Activated CD4-positive, alpha-beta T cell treated with anti-CD3 and anti-CD28 coated beads, Interleukin-2, amount 10 ng/mL, durations not matched to agents 7 days and 5 days (primary cell): ENCODE measurements around the gene FGFBP2. TPM values are rescaled to one million over a fixed set of nuclear protein-coding genes. Genes with fewer than 3 reads are reported as not detected.

ENCODE experiments used
- CTCF ChIA-PET: fragments of 350-600 bp; sonication (Branson Sonifier 250); formaldehyde crosslinking; loops from one replicate; lab custom pipeline; 2021; ENCODE audit warnings: antibody characterized with exemption; lab: Charles Lee
- POLR2A ChIA-PET: fragments of 350-600 bp; sonication (Branson Sonifier 250); formaldehyde crosslinking; loops from one replicate; lab custom pipeline; 2021; ENCODE audit warnings: antibody characterized with exemption; lab: Charles Lee
- DNase-seq: peaks from one replicate; pipeline ENCODE4 v3.0.0-alpha.2; 2020
- H3K27ac Mint-ChIP-seq: one replicate; pipeline ENCODE4 v1.8.0; 2021; ENCODE audit warnings: mild to moderate bottlenecking, moderate library complexity, mixed read lengths
- H3K27me3 Mint-ChIP-seq: one replicate; pipeline ENCODE4 v1.8.0; 2021; ENCODE audit warnings: mixed read lengths
- H3K36me3 Mint-ChIP-seq: one replicate; pipeline ENCODE4 v1.8.0; 2021; ENCODE audit warnings: low read depth, mixed read lengths
- H3K4me1 Mint-ChIP-seq: one replicate; pipeline ENCODE4 v1.8.0; 2021; ENCODE audit warnings: mixed read lengths
- H3K4me3 Mint-ChIP-seq: one replicate; pipeline ENCODE4 v1.8.0; 2021; ENCODE audit warnings: mild to moderate bottlenecking, moderate library complexity, mixed read lengths
- H3K9me3 Mint-ChIP-seq: one replicate; pipeline ENCODE4 v1.8.0; 2021; ENCODE audit warnings: mixed read lengths
- total RNA-seq, 2 experiments: library from RNA; stranded (reverse); gene quantifications; one replicate each; pipeline ENCODE4 v1.2.3, GENCODE V29; 2021

The FGFBP2 gene, protein sequence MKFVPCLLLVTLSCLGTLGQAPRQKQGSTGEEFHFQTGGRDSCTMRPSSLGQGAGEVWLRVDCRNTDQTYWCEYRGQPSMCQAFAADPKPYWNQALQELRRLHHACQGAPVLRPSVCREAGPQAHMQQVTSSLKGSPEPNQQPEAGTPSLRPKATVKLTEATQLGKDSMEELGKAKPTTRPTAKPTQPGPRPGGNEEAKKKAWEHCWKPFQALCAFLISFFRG
- 1 to 10 TPM; 5.6 to 6.3 TPM for total RNA-seq

DNA sequence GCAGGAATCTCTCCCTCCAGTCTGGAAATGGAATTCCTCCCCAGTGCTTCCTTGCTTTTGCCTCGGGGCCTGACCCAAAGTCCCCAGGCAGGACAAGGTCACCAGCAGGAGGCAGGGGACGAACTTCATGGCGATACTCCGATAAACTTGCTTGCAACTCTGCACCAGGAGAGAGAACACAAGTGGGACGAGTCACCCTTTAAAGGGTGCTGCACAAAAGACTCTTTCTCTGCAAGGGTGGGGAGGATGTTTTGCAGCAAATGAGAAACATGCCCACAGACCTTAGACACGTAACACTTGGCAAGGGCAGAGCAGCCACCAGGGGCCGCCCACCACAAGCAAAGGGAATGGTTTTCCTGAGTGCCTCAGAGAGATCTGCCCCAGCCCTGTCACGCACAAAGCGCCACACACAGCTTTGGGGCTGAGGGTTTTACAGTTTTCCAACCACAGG is at the start of gene FGFBP2:
FGFBP2 (minus strand) TSS at position 175 of the 451 bp plus-strand sequence; CDS start at position 129, 46 bp downstream.
- peak within 1 kb of the TSS; percentile 72 for H3K27ac Mint-ChIP-seq
- H3K27me3 Mint-ChIP-seq, result peaks cover 21% of the 10 kb centered on the region
- H3K4me3 Mint-ChIP-seq, result peak within 1 kb of the TSS; percentile 62
- peak; percentile 74 for DNase-seq
- H3K9me3 Mint-ChIP-seq, result no peaks in the 10 kb centered on the region
- H3K36me3 Mint-ChIP-seq, result no peaks in the 10 kb centered on the region
- ChIA-PET POLR2A (no interaction called here), CTCF (interaction anchor here (0.8 to 0.9 kb wide), 2 partner anchors 32 to 302 kb away, joined by 3 read pairs; no protein-coding TSS in a partner anchor)
- H3K4me1 Mint-ChIP-seq, result peaks cover 33% of the 10 kb centered on the region

DNA sequence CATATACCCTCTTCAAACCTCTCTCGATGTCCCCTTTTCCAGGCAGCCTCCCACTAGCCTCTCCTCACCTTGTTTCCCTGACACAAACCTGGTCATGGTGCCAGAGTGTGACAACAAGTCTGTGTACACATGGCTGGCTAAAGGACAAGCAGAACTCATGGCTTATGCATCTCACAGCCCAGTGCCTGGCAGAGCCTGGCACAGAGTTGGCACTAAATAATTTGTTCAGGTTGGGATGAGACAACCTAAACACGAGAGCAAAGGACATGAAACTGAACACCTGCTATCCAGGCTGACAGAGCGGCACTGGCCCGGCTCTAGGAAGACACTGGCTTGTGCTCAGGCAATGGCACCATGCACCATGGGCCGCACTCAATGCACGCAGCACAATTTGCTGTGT is 48.2 kb upstream of the FGFBP2 start:
- ChIA-PET POLR2A (no interaction called here), CTCF (no interaction called here)
- no peaks in the 10 kb centered on the region for H3K4me1 Mint-ChIP-seq
- no peaks in the 10 kb centered on the region for H3K9me3 Mint-ChIP-seq
- DNase-seq, result no peak
- H3K27me3 Mint-ChIP-seq, result no peaks in the 10 kb centered on the region
- no peaks in the 10 kb centered on the region for H3K36me3 Mint-ChIP-seq
- H3K4me3 Mint-ChIP-seq, result no peak overlapping the region
- no peak overlapping the region for H3K27ac Mint-ChIP-seq

DNA sequence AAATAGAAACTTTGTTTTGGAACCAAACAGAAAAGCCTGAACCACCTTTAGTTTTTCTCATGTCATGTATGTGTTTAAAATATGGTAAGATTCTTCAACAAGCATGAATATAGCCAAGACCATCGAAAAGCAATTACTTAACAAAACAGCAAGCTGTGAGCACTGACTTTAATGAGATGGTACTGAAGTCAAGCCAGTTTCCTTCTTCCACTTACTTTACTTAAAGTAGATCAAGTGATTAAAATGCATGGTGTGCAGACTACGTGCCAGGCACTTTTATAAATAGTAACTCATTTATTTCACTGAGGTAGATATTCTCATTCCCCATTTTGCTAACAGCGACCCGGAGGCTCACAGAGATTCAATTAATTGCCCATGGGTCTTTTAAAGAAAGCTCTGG is 46.2 kb upstream of the FGFBP2 start:
- CTCF ChIA-PET, result no interaction called here
- Mint-ChIP-seq H3K27ac (no peak overlapping the region), H3K36me3 (no peaks in the 10 kb centered on the region), H3K9me3 (no peaks in the 10 kb centered on the region), H3K4me3 (no peak overlapping the region), H3K27me3 (peaks cover 3% of the 10 kb centered on the region), H3K4me1 (no peaks in the 10 kb centered on the region)
- DNase-seq, result no peak
- POLR2A ChIA-PET, result no interaction called here

DNA sequence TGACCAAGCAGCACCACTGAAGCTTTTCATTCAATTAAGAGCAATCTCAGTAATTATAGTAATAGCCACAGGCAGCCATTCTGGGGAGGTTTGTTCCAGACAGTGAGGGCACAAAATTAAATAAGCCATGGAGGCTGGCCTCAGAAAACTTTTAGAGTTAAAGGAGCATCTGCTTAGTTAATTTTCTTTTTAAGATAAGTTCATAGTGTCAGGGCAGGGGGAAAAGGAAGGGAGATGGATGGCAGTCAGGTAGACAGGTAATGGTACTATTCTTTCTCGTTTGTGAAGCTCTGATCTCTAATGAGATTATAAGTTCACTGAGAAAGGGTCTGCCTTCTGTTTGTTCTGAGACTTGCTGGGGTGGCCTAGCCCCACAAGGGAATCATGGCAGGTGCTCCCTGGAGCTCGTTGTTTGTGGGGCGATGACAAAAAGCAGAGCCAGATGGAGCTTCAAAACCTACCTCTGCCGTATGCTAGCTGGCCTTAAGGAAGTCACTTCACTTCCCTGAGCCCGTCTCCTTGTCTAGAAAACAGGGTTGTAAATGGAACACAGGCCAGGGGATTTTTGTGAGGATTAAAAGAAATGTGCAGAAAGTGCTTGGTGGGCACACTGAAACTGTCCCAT is 44.6 kb upstream of the FGFBP2 start:
- Mint-ChIP-seq H3K4me3 (no peak overlapping the region), H3K27ac (no peak overlapping the region), H3K9me3 (no peaks in the 10 kb centered on the region), H3K4me1 (no peaks in the 10 kb centered on the region), H3K36me3 (no peaks in the 10 kb centered on the region), H3K27me3 (peaks cover 4% of the 10 kb centered on the region)
- ChIA-PET CTCF (interaction anchor here (1.0 kb wide), 1 partner anchor 11 kb away, joined by 3 read pairs; no protein-coding TSS in a partner anchor), POLR2A (no interaction called here)
- DNase-seq, result no peak

DNA sequence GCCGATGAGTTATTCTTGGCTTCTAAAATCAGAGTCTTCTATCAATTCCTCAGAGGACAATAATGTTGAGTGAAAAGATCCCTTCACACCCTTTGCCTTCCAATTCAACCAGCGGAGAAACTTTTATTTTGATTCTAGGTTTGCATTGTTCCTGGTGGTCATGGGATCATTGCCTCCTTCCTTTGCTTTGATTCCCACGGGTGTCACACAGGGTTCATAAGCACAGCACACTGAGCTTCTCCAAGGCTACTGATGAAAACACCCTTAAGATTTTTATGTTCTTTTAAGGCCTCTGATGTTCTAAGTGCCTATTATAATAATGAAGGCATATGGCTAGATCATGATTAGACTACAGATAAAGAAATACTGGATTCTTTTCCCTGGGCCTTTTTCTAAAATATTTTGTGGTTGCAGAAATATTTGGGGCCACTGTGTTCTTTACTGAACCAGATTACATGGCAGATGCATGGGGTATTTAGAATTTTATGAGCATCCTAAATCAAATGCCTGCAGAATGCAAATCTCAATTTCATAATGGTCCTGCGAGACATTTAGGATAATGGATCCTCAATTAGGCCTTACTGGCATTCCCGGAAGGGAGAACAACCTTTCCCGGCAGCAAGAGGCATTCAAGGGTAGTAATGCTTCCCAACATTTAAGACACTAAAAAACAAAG is 43.9 kb upstream of the FGFBP2 start:
- H3K9me3 Mint-ChIP-seq, result no peaks in the 10 kb centered on the region
- no peaks in the 10 kb centered on the region for H3K4me1 Mint-ChIP-seq
- POLR2A ChIA-PET, result no interaction called here

DNA sequence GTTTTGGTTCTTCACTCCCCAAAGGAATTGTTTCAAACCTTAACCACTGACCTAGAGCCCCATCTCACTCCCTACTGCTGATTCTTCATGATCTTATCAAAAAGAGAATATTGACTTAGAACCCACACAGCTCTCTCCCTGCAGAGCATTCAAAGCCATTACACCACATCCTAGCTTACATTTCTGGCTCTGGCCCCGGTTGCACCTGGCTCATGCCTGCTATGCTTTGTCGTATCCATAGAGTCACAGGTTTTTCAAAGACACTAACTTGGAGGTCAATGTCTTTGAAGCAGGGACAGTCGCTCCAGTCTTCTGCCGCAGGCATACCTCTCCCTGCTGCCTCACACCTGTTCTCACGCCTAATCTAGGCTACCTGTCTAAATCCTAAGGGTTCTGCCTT is 42.7 kb upstream of the FGFBP2 start:
- CTCF ChIA-PET, result interaction anchor here (1.1 kb wide), 2 partner anchors 21 to 100 kb away, joined by 3 to 4 read pairs; no protein-coding TSS in a partner anchor
- POLR2A ChIA-PET, result no interaction called here
- no peaks in the 10 kb centered on the region for H3K9me3 Mint-ChIP-seq
- no peaks in the 10 kb centered on the region for H3K4me1 Mint-ChIP-seq
- H3K4me3 Mint-ChIP-seq, result no peak overlapping the region
- peaks cover 4% of the 10 kb centered on the region for H3K27me3 Mint-ChIP-seq
- no peak for DNase-seq
- H3K27ac Mint-ChIP-seq, result no peak overlapping the region
- H3K36me3 Mint-ChIP-seq, result no peaks in the 10 kb centered on the region

More for the DNA sequence above, 43.9 kb upstream of the FGFBP2 start:
- Mint-ChIP-seq H3K36me3 (no peaks in the 10 kb centered on the region), H3K27ac (no peak overlapping the region), H3K27me3 (peaks cover 4% of the 10 kb centered on the region), H3K4me3 (no peak overlapping the region)
- DNase-seq, result no peak
- CTCF ChIA-PET, result no interaction called here

DNA sequence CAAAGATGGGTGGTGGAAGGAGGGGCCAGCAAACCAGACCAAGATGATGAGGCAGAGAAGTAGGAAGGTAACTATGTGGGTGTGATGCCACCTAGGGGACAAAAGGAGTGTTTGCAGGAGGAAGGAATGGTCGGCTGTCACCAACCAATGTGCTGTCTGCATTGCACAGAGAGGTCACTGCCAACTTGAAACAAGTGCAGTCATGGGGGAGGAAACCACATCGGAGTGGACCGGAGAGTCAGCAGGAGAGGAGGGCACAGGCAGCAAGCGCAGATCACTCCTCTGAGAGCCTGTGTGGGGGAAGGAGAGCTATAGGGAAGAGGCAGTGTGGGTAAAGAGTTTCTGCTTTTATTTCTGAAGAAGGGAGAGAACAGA is 38.5 kb upstream of the FGFBP2 start:
- CTCF ChIA-PET, result interaction anchor here (0.9 to 1.6 kb wide), 7 partner anchors 9 to 119 kb away, joined by 3 to 5 read pairs (median 3); no protein-coding TSS in a partner anchor
- no peaks in the 10 kb centered on the region for H3K4me1 Mint-ChIP-seq
- no peak overlapping the region for H3K4me3 Mint-ChIP-seq
- H3K27ac Mint-ChIP-seq, result no peak overlapping the region
- H3K27me3 Mint-ChIP-seq, result peaks cover 4% of the 10 kb centered on the region
- POLR2A ChIA-PET, result no interaction called here
- DNase-seq, result peak; percentile 55
- H3K36me3 Mint-ChIP-seq, result no peaks in the 10 kb centered on the region
- no peaks in the 10 kb centered on the region for H3K9me3 Mint-ChIP-seq

DNA sequence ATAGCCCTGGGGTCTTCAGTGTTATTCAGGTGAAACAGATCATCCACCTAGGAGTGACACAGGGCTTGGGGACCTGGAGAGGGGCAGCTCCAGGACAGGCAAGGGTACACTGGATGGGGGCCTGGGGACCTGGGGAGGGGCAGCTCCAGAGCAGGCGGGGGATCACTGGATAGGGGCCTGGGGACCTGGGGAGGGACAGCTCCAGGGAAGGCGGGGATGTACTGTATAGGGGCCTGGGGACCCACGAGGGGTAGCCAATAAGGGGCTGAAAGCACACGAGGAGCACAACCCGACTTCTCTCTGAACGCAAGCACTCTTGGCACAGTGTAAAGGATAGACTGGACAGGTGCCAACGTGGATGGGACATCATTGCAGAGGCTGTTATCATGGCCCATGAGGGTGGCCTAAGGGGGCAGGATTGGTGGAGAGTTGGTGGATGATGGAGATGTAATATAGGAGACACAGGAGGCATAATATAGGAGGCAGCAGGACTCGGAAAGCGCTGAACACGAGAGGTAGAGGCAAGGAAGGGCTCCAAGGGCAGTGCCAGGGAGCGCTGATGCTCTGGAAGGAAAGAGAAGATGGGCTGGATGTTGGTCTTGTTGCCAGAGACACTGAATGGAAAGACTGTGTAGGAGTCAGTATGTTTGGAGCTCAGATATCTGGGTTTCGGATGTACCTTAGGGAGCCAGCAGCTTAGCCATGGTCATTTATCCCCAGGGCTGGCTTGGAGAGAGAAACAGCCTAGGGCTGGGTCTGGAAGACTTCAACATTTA is 37.9 kb upstream of the FGFBP2 start:
- ChIA-PET POLR2A (no interaction called here), CTCF (interaction anchor here (0.6 to 1.6 kb wide), 7 partner anchors 9 to 118 kb away, joined by 3 to 5 read pairs (median 3); no protein-coding TSS in a partner anchor)
- H3K4me1 Mint-ChIP-seq, result no peaks in the 10 kb centered on the region
- H3K27me3 Mint-ChIP-seq, result peaks cover 4% of the 10 kb centered on the region
- H3K4me3 Mint-ChIP-seq, result no peak overlapping the region
- no peak overlapping the region for H3K27ac Mint-ChIP-seq
- no peak for DNase-seq
- no peaks in the 10 kb centered on the region for H3K9me3 Mint-ChIP-seq
- no peaks in the 10 kb centered on the region for H3K36me3 Mint-ChIP-seq

DNA sequence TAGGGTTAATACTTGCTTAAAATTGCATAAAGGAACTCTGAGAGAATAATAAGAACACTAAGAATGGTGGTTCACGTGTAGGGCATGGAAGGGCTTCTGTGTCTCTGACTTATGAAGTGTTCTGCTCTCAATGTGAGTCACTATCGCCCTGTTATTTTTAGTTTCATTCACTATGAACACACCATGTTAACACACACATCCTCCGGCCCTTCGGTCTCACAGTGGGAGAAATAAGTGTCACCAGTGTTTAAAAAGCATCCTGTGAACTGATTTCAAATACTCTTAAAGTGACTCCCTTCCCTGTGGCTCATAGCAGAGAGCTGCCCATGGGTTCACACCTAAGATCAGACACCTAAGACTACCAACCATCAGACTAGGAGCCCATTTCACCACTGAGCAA is 33.8 kb upstream of the FGFBP2 start:
- Mint-ChIP-seq H3K27ac (no peak overlapping the region), H3K9me3 (no peaks in the 10 kb centered on the region), H3K4me1 (peaks cover 2% of the 10 kb centered on the region), H3K36me3 (no peaks in the 10 kb centered on the region), H3K4me3 (no peak overlapping the region), H3K27me3 (peaks cover 11% of the 10 kb centered on the region)
- CTCF ChIA-PET, result interaction anchor here (1.1 to 1.9 kb wide), 4 partner anchors 11 to 114 kb away, joined by 3 to 5 read pairs (median 3); no protein-coding TSS in a partner anchor
- no peak for DNase-seq
- POLR2A ChIA-PET, result no interaction called here

DNA sequence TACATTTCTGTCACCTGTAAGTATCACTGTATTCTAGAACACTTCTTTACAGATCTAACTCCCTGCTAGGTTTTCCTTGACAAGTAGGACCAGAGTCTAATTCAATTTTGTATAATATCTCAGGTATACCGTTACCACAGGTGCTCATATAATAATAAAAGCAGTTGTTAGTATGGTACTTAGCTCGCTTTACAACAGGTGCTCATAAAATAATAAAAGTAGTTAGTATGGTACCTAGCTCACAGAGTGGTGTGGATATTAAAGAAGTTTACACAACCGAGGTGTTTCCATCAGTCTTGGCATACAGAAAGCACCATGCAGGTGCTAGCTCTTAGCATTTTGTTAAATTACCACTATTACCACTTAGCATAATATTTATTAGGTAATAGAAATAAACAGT is 32.9 kb upstream of the FGFBP2 start:
- H3K4me1 Mint-ChIP-seq, result peaks cover 2% of the 10 kb centered on the region
- H3K9me3 Mint-ChIP-seq, result no peaks in the 10 kb centered on the region
- POLR2A ChIA-PET, result no interaction called here
- no peak overlapping the region for H3K27ac Mint-ChIP-seq
- peaks cover 11% of the 10 kb centered on the region for H3K27me3 Mint-ChIP-seq
- no peak overlapping the region for H3K4me3 Mint-ChIP-seq
- no peaks in the 10 kb centered on the region for H3K36me3 Mint-ChIP-seq
- no peak for DNase-seq
- CTCF ChIA-PET, result interaction anchor here (1.4 kb wide), 1 partner anchor 108 kb away, joined by 3 read pairs; no protein-coding TSS in a partner anchor

DNA sequence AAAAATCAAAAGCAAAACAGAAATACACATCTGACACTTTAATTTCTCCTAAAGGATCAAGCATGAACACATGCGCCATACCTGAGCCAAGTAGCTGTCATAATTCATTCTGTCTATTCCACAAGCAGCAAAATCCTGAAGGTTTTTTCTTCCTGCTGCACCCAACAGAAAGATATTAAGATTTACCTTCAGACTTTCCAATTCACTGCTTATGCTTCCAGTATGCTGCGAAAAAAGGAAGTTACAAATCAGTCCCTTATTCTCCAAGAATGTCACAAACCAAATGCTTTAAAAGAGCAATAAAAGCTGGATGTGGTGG is 29.2 kb upstream of the FGFBP2 start:
- no peak overlapping the region for H3K27ac Mint-ChIP-seq
- H3K27me3 Mint-ChIP-seq, result peaks cover 16% of the 10 kb centered on the region
- no peaks in the 10 kb centered on the region for H3K9me3 Mint-ChIP-seq
- no peak overlapping the region for H3K4me3 Mint-ChIP-seq
- ChIA-PET POLR2A (no interaction called here), CTCF (interaction anchor here (0.9 kb wide), 1 partner anchor 9 kb away, joined by 3 read pairs; no protein-coding TSS in a partner anchor)
- no peaks in the 10 kb centered on the region for H3K36me3 Mint-ChIP-seq
- peaks cover 7% of the 10 kb centered on the region for H3K4me1 Mint-ChIP-seq
- DNase-seq, result no peak

DNA sequence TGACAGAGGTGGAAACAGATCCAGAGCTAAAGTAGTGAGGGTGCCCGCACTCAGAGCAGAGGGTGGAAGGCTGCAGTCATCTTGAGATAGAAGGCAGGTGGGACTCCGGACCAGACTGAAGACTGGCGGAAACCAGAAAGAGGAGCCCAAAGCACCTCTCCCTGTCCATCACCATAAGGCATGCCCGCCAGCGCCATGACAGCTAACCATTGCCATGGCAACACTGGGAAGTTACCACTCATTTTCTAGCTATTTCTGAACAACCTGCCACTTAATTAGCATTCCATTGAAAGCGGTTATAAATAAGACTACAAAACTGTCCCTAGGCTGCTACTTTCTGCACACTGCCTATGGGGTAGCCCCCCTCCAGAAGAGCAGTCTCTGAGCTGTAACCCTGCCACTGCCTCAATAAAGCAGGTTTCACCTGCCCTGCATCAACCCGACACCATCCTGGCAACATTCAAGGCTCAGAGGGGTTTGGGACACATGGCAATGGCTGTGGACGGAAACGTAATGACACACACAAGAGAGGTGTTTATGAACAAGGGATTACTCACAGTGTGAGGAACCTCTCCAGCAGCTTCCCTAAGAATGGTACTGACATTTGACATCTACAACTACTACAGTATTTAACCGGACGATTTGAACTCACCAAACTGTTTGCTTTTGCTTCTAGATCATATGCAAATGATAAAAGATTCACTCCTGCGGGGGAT is 27.8 kb upstream of the FGFBP2 start:
- H3K36me3 Mint-ChIP-seq, result no peaks in the 10 kb centered on the region
- H3K27me3 Mint-ChIP-seq, result peaks cover 16% of the 10 kb centered on the region
- H3K27ac Mint-ChIP-seq, result no peak overlapping the region
- ChIA-PET CTCF (interaction anchor here (1.4 to 1.6 kb wide), 2 partner anchors 10 to 108 kb away, joined by 3 to 5 read pairs; no protein-coding TSS in a partner anchor), POLR2A (no interaction called here)
- no peak overlapping the region for H3K4me3 Mint-ChIP-seq
- H3K4me1 Mint-ChIP-seq, result peaks cover 7% of the 10 kb centered on the region
- H3K9me3 Mint-ChIP-seq, result no peaks in the 10 kb centered on the region
- DNase-seq, result no peak
